HUES64 (cell line): ENCODE results near the gene KANSL1.

Experiments used
- H3K27ac ChIP-seq: 2 replicates; pipeline ENCODE4 v1.7.0; 2013; ENCODE audit warnings: low read depth, low read length, inconsistent platforms
- H3K27me3 ChIP-seq: 2 replicates; pipeline ENCODE4 v1.6.1; 2013; ENCODE audit warnings: mild to moderate bottlenecking, low read length; ENCODE audit not compliant: insufficient read depth
- H3K36me3 ChIP-seq: 2 replicates; pipeline ENCODE4 v1.6.1; 2013; ENCODE audit warnings: mild to moderate bottlenecking, low read length; ENCODE audit not compliant: insufficient read depth
- H3K4me1 ChIP-seq: 2 replicates; pipeline ENCODE4 v1.6.1; 2013; ENCODE audit warnings: mild to moderate bottlenecking, low read length, moderate library complexity; ENCODE audit not compliant: insufficient read depth
- H3K4me3 ChIP-seq: 2 replicates; pipeline ENCODE4 v1.5.1; 2013; ENCODE audit warnings: mild to moderate bottlenecking, low read length, moderate library complexity
- H3K9ac ChIP-seq: 2 replicates; pipeline ENCODE4 v1.6.1; 2013; ENCODE audit warnings: mild to moderate bottlenecking, low read depth, low read length
- H3K9me3 ChIP-seq: 2 replicates; pipeline ENCODE4 v1.6.1; 2013; ENCODE audit warnings: low read depth, low read length; ENCODE audit not compliant: insufficient read depth
- WGBS: fragments of 150-250, 120-280 bp; methylation state at CpG from one replicate; pipeline ENCODE4 v1.1.7; 2013; ENCODE audit warnings: missing lambda C conversion rate; 5-methylcytosine and 5-hydroxymethylcytosine counted together

The KANSL1 gene

GRCh38 chr17:45995627-45996270 lies 197.5 kb downstream of the KANSL1 start:
- WGBS, result 93% methylated on average over 14 of the region's 14 CpGs
- H3K9ac ChIP-seq, result no peak overlapping the region
- H3K4me3 ChIP-seq, result no peak overlapping the region
- H3K4me1 ChIP-seq, result no peaks in the 10 kb centered on the region
- H3K27me3 ChIP-seq, result no peaks in the 10 kb centered on the region
- no peaks in the 10 kb centered on the region for H3K36me3 ChIP-seq
- no peaks in the 10 kb centered on the region for H3K9me3 ChIP-seq
- H3K27ac ChIP-seq, result no peak overlapping the region

- no peaks in the 10 kb centered on the region for H3K4me1 ChIP-seq
Observed at GRCh38 chr17:45994987-45995386, 198.2 kb downstream of the KANSL1 start.

GRCh38 chr17:45993962-45994627 lies 199.1 kb downstream of the KANSL1 start:
- Histone ChIP-seq H3K4me3 (no peak overlapping the region), H3K4me1 (no peaks in the 10 kb centered on the region), H3K27ac (no peak overlapping the region), H3K27me3 (no peaks in the 10 kb centered on the region), H3K9ac (no peak overlapping the region), H3K36me3 (no peaks in the 10 kb centered on the region), H3K9me3 (no peaks in the 10 kb centered on the region)
- WGBS, result 84% methylated on average over 16 of the region's 16 CpGs

More at GRCh38 chr17:45994987-45995386, 198.2 kb downstream of the KANSL1 start:
- Histone ChIP-seq H3K36me3 (no peaks in the 10 kb centered on the region), H3K9ac (no peak overlapping the region), H3K9me3 (no peaks in the 10 kb centered on the region), H3K27me3 (no peaks in the 10 kb centered on the region), H3K27ac (no peak overlapping the region), H3K4me3 (no peak overlapping the region)
- WGBS, result 90% methylated on average over 8 of the region's 8 CpGs

GRCh38 chr17:45992904-45993303 lies 200.3 kb downstream of the KANSL1 start:
- no peaks in the 10 kb centered on the region for H3K27me3 ChIP-seq

GRCh38 chr17:45992175-45992574 lies 201.1 kb downstream of the KANSL1 start:
- no peak overlapping the region for H3K9ac ChIP-seq
- 85% methylated on average over 6 of the region's 6 CpGs for WGBS
- H3K9me3 ChIP-seq, result no peaks in the 10 kb centered on the region
- no peaks in the 10 kb centered on the region for H3K27me3 ChIP-seq
- no peak overlapping the region for H3K4me3 ChIP-seq
- H3K4me1 ChIP-seq, result no peaks in the 10 kb centered on the region
- H3K27ac ChIP-seq, result no peak overlapping the region
- no peaks in the 10 kb centered on the region for H3K36me3 ChIP-seq

More at GRCh38 chr17:45992904-45993303, 200.3 kb downstream of the KANSL1 start:
- 80% methylated on average over 10 of the region's 10 CpGs for WGBS
- Histone ChIP-seq H3K27ac (no peak overlapping the region), H3K9me3 (no peaks in the 10 kb centered on the region), H3K9ac (no peak overlapping the region), H3K4me3 (no peak overlapping the region), H3K4me1 (no peaks in the 10 kb centered on the region), H3K36me3 (no peaks in the 10 kb centered on the region)

GRCh38 chr17:45991341-45991740 lies 201.9 kb downstream of the KANSL1 start:
- Histone ChIP-seq H3K27me3 (no peaks in the 10 kb centered on the region), H3K4me3 (no peak overlapping the region), H3K9ac (no peak overlapping the region), H3K36me3 (no peaks in the 10 kb centered on the region), H3K27ac (no peak overlapping the region), H3K9me3 (no peaks in the 10 kb centered on the region), H3K4me1 (no peaks in the 10 kb centered on the region)
- 89% methylated on average over 10 of the region's 10 CpGs for WGBS

- Histone ChIP-seq H3K9ac (no peak overlapping the region), H3K36me3 (no peaks in the 10 kb centered on the region), H3K4me3 (no peak overlapping the region), H3K27ac (no peak overlapping the region), H3K9me3 (no peaks in the 10 kb centered on the region), H3K27me3 (no peaks in the 10 kb centered on the region), H3K4me1 (no peaks in the 10 kb centered on the region)
- 83% methylated on average over 6 of the region's 6 CpGs for WGBS
Observed at GRCh38 chr17:45990886-45991285, 202.3 kb downstream of the KANSL1 start.

- Histone ChIP-seq H3K9ac (no peak overlapping the region), H3K27me3 (no peaks in the 10 kb centered on the region), H3K9me3 (no peaks in the 10 kb centered on the region), H3K36me3 (no peaks in the 10 kb centered on the region), H3K4me1 (no peaks in the 10 kb centered on the region), H3K27ac (no peak overlapping the region), H3K4me3 (no peak overlapping the region)
- 88% methylated on average over 3 of the region's 3 CpGs for WGBS
Observed at GRCh38 chr17:45989759-45990158, 203.5 kb downstream of the KANSL1 start.

- no peaks in the 10 kb centered on the region for H3K9me3 ChIP-seq
- no peak overlapping the region for H3K27ac ChIP-seq
- 93% methylated on average over 4 of the region's 5 CpGs for WGBS
- H3K4me1 ChIP-seq, result no peaks in the 10 kb centered on the region
- H3K27me3 ChIP-seq, result no peaks in the 10 kb centered on the region
- no peaks in the 10 kb centered on the region for H3K36me3 ChIP-seq
- H3K4me3 ChIP-seq, result no peak overlapping the region
- H3K9ac ChIP-seq, result no peak overlapping the region
Observed at GRCh38 chr17:45987706-45988105, 205.5 kb downstream of the KANSL1 start.

GRCh38 chr17:45986056-45986455 lies 207.2 kb downstream of the KANSL1 start:
- H3K9me3 ChIP-seq, result no peaks in the 10 kb centered on the region
- no peaks in the 10 kb centered on the region for H3K4me1 ChIP-seq
- no peaks in the 10 kb centered on the region for H3K36me3 ChIP-seq
- no peak overlapping the region for H3K9ac ChIP-seq
- H3K4me3 ChIP-seq, result no peak overlapping the region
- H3K27me3 ChIP-seq, result no peaks in the 10 kb centered on the region
- H3K27ac ChIP-seq, result no peak overlapping the region
- WGBS, result 88% methylated on average over 4 of the region's 4 CpGs

- Histone ChIP-seq H3K9ac (no peak overlapping the region), H3K9me3 (no peaks in the 10 kb centered on the region), H3K36me3 (no peaks in the 10 kb centered on the region), H3K4me3 (no peak overlapping the region), H3K27ac (no peak overlapping the region), H3K27me3 (no peaks in the 10 kb centered on the region), H3K4me1 (no peaks in the 10 kb centered on the region)
- WGBS, result 90% methylated on average over 4 of the region's 4 CpGs
Observed at GRCh38 chr17:45985447-45985846, 207.8 kb downstream of the KANSL1 start.
